T-helper 1 cell treated with Interleukin-12 subunit alpha and Interleukin-12 subunit beta and Interleukin-4 antibody, amounts not matched to agents 30 μg/mL and 1 μg/mL, for 36 hours (primary cell): ENCODE results near the gene LRRC56.

ENCODE experiments used
- H3K27ac Mint-ChIP-seq: one replicate; pipeline ENCODE4 v1.8.0; 2021; ENCODE audit warnings: mild to moderate bottlenecking, mixed read lengths
- H3K27me3 Mint-ChIP-seq: one replicate; pipeline ENCODE4 v1.8.0; 2021; ENCODE audit warnings: low read depth, mixed read lengths
- H3K36me3 Mint-ChIP-seq: one replicate; pipeline ENCODE4 v1.8.0; 2021; ENCODE audit warnings: low read depth, mixed read lengths
- H3K4me1 Mint-ChIP-seq: one replicate; pipeline ENCODE4 v1.8.0; 2021; ENCODE audit warnings: low read depth, mixed read lengths
- H3K4me3 Mint-ChIP-seq: one replicate; pipeline ENCODE4 v1.8.0; 2021; ENCODE audit warnings: mild to moderate bottlenecking, moderate library complexity, mixed read lengths
- H3K9me3 Mint-ChIP-seq: one replicate; pipeline ENCODE4 v1.8.0; 2021; ENCODE audit warnings: mixed read lengths

The LRRC56 gene

DNA sequence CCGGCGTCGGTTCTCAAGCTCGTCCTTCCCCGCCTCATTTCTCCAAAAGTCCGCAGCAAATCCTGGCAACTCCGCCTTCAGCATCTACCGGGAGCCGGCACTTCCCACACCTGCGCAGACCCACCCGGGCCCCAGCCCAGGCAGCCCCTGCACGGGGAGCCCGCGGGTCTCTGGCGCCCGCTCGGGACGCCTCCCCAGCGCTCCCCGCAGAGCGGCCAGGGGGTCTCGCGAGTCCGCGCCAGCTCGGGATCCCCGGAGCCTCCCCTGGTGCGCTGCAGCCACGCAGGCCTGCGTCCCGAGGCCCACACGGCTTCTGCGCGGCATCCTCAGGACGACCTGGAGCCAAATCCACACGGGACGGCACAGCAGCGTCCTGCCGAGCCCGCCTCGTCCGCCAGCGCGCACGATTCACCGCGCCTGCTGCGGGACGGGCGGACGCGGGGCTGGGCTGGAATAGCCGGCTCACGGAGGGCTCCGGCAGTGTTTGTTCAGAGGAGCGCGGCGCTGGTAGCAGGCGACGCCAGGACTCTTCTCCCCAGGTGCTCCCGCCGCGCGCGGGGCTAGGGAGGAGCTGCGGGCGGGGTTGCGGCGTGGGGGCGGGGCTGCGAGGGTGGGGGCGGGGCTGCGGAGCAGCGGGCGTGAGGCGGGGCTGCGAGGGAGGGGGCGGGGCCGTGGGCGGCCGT, 38.1 kb downstream of the LRRC56 start:
- H3K27ac Mint-ChIP-seq, result peak overlapping the region; percentile 49
- peak overlapping the region; percentile 84 for H3K4me3 Mint-ChIP-seq
- peaks cover 28% of the 10 kb centered on the region for H3K4me1 Mint-ChIP-seq
- peaks cover 12% of the 10 kb centered on the region for H3K27me3 Mint-ChIP-seq
- H3K36me3 Mint-ChIP-seq, result peaks cover 6% of the 10 kb centered on the region
- no peaks in the 10 kb centered on the region for H3K9me3 Mint-ChIP-seq

DNA sequence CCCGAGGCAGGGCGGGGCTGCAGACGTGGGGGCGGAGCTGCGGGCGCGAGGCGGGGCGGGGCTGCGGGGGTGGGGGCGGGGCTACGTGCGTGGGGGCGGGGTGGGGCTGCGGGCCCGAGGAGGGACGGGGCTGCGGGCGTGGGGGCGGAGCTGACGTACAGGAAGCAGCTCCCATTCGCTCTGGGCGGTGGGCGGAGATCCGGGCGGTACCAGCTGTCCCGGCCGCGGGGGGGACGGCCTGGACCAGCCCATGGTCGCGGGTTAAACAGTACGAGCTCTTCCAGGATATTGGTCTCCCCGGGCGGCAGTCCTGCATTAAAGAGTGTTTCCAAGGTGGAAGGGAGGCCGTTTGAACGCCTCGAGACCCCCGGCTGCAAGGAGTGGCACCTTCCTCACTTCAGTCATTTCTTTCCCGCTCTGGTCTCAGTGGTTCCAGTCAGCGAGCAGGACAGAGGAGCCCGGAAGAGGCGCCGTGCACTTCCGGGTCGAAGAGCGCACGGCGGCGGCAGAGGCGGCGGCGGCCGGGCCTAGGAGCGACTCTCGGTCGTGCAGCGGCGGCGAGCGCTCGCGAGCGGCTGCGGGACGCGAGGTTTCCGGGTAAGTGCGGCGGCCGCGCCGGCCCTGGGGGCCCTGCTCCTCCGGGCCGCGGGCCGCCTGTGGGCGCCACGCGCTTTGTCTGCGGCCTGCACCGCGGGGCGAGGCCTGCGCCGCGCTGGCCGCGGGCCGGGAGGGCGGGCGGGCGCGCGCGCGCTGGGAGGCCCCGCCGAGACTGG, 38.9 kb downstream of the LRRC56 start, which contains the start of gene PHRF1:
Gene PHRF1 (plus strand): TSS at position 475 of the 773 bp plus-strand sequence. CDS start 5,043 bp downstream, outside the sequence.
- Mint-ChIP-seq H3K4me1 (peaks cover 30% of the 10 kb centered on the region), H3K27ac (peak within 1 kb of the TSS; percentile 100), H3K27me3 (peaks cover 12% of the 10 kb centered on the region), H3K4me3 (peak within 1 kb of the TSS; percentile 91), H3K9me3 (no peaks in the 10 kb centered on the region), H3K36me3 (peaks cover 8% of the 10 kb centered on the region)

DNA sequence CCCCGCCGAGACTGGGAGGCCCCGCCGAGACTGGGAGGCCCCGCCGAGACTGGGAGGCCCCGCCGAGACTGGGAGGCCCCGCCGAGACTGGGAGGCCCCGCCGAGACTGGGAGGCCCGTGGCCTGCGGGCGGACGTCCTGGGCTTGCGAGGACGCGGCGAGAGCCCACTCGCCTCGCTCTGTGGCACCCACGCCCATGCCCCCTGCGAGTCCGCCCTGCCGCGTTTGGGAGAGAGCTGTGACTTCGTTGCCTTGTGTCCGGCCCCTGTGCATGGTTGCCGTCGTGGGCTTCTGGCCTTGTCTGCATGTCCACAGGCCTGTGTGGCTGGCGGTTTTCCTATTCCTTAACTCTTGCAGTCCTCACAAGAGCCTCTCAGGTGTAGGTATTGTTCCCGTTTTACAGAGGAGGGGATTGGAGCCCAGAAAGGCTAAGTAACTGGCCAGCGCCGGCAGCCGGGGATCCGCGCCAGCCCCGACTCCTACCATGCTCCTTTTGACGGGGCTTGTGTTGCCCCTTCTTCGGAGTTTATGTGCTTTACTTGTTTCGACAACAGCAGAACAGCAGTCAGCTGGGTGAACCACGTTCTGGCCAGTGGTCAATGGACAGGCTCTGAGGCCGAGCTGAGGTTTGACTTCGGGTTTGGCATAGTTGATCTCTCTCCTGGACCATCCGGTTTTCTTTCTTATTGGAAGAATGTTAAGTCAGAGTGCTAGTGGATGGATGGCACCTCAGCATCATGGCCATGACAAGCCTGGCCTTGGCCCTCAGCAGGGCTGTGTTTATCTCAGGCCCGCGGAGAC, 39.7 kb downstream of the LRRC56 start:
- Mint-ChIP-seq H3K9me3 (no peaks in the 10 kb centered on the region), H3K4me1 (peaks cover 33% of the 10 kb centered on the region), H3K4me3 (peak overlapping the region; percentile 91), H3K27me3 (peaks cover 12% of the 10 kb centered on the region), H3K36me3 (peaks cover 14% of the 10 kb centered on the region), H3K27ac (peak overlapping the region; percentile 80)

DNA sequence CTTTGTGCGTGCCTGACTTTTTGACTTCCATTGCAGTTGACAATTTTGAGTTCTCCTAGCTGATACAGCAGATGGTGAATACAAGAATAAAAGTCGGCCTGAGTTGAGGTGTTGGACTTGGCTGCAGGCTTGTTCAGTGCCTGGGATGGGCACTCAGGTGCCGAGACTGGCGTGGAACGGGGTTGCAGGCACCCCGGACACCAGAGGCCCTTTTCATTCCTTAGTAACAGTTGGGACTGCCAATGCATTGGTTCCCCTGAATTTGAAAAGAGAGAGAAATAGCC, 40.2 kb downstream of the LRRC56 start:
- Mint-ChIP-seq H3K27me3 (peaks cover 12% of the 10 kb centered on the region), H3K4me1 (peaks cover 33% of the 10 kb centered on the region), H3K4me3 (peak overlapping the region; percentile 91), H3K36me3 (peaks cover 14% of the 10 kb centered on the region), H3K9me3 (no peaks in the 10 kb centered on the region), H3K27ac (peak overlapping the region; percentile 80)

DNA sequence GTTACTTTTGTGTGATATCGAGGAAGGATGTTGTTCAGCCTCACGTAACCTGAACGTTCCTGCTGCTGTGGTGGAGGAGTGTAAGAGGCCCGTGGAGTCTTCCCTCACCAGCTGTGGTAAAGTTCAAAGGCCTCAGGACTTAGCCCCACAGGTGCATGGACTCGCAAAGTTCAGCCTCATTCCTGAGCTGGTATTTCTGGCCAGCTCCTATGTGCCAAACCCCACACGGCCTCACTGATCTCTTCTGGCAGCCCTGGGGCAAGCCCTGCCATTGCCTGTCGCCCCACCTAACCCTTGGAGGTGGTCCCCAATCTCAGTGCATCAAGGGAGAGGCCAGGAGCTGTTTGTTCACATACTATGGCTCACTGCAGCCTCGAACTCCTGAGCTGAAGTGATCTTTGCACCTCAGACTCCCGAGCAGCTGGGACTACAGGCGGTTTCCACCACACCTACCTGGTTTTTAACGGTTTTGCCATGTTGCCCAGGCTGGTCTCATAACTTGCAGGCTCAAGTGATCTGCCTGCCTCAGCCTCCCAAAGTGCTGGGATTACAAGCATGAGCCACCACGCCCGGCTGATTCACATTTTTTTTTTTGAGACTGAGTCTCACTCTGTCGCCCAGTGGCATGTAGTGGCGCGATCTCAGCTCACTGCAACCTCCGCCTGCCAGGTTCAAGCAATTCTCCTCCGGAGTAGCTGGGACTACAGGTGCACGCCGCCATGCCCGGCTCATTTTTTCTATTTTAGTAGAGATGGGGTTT, 41.1 kb downstream of the LRRC56 start:
- H3K36me3 Mint-ChIP-seq, result peaks cover 14% of the 10 kb centered on the region

DNA sequence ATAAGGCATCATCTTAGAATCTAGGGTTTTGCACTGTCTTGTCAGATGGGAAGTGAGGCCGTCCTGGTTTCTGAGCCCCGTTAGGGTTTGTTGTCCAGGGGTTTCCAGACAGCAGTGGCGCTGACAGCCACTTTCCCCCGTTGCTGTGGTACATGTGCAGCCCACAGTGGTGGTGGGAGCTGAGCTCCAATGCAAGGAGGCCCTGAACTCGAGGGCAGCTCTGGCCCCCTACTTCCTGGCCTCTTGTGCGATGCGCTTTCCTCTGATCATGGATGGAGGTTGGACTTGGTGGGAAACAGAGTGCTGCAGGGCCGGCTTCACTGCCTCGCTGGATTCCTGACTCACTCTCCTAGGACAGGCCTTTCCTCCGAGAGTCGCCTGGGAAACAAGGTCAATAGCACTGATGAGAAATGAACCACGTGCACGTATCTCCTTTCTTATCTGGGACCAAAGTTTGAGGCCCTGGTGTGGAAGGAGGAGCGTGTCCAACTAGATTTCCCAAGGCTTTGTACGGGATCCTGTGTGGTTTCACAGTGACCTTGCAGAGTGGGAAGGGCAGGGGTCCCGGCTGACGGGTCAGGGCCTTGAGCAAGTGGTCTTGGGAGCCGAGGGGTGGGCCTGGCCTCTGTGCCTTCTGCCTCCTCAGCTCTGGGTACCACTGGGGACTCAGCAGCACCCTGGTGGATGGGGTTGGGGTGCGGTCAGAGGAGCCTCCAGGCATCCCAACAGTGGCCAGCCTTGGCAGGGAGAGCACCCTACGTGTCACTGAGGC, 42.7 kb downstream of the LRRC56 start:
- H3K36me3 Mint-ChIP-seq, result peaks cover 18% of the 10 kb centered on the region
- H3K27ac Mint-ChIP-seq, result no peak overlapping the region
- peaks cover 22% of the 10 kb centered on the region for H3K4me1 Mint-ChIP-seq
- no peaks in the 10 kb centered on the region for H3K9me3 Mint-ChIP-seq
- H3K4me3 Mint-ChIP-seq, result no peak overlapping the region
- peaks cover 2% of the 10 kb centered on the region for H3K27me3 Mint-ChIP-seq

More for the DNA sequence above, 41.1 kb downstream of the LRRC56 start:
- H3K4me3 Mint-ChIP-seq, result peak overlapping the region; percentile 91
- H3K9me3 Mint-ChIP-seq, result no peaks in the 10 kb centered on the region
- no peak overlapping the region for H3K27ac Mint-ChIP-seq
- H3K4me1 Mint-ChIP-seq, result peaks cover 33% of the 10 kb centered on the region
- peaks cover 12% of the 10 kb centered on the region for H3K27me3 Mint-ChIP-seq

DNA sequence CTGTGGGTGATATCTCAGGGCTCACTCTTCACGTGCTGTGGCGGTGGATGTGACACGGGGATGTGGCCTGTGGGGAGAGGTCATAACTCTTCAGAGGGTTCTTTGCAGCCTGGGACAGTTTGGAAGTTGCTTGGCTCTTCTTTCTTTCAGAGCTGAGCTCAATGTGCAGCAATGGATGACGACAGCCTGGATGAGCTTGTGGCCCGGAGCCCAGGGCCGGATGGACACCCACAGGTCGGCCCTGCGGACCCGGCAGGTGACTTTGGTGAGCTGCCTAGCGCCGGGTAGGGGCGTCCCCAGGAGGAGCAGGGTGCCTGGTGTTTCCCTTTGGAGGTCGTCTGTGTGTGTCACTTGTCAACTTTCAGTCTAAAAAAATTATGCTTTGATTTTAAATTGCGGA, 44.0 kb downstream of the LRRC56 start:
- Mint-ChIP-seq H3K27ac (peak overlapping the region; percentile 41), H3K4me1 (peaks cover 24% of the 10 kb centered on the region), H3K9me3 (no peaks in the 10 kb centered on the region), H3K4me3 (no peak overlapping the region), H3K27me3 (no peaks in the 10 kb centered on the region), H3K36me3 (peaks cover 21% of the 10 kb centered on the region)

DNA sequence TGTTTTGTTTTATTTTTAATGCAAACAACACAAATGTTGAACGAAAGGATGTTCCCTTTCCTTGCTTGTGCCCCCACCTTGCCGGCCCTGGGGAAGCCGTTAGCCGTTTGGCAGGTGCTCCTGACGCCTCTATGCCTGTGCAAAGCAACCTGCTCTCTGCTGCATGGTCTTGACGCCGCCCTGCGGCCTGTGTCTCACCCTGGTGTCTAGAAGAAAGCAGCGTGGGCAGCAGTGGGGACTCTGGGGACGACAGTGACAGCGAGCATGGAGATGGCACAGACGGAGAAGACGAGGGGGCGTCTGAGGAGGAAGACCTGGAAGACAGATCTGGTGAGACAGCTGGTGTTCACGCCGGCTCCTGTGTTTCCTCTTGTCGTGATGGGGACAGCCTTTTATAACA, 44.4 kb downstream of the LRRC56 start:
- Mint-ChIP-seq H3K4me1 (peaks cover 26% of the 10 kb centered on the region), H3K9me3 (no peaks in the 10 kb centered on the region)

DNA sequence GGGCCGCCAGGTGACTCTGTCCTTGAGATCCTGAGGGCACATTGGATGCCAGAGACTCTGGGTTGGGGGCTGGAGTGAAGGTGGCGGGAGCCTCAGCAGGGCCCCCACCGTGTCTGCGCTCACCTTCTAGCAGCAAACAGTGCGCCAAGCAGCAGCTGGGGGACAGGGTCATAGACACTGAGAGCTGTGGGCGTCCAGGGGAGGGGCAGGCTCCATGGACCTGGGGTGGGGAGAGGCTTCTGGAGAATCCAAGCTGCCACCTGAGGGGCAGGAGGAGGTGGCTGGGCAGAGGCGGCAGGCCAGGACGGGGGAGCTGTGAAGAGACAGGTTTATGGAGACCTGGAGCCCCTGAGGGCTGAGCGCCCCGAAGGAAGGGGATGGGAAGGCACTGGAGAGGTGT, 47.0 kb downstream of the LRRC56 start:
- Mint-ChIP-seq H3K4me1 (peaks cover 22% of the 10 kb centered on the region), H3K36me3 (peaks cover 31% of the 10 kb centered on the region), H3K27ac (no peak overlapping the region), H3K9me3 (no peaks in the 10 kb centered on the region), H3K4me3 (no peak overlapping the region), H3K27me3 (no peaks in the 10 kb centered on the region)

More for the DNA sequence above, 44.4 kb downstream of the LRRC56 start:
- Mint-ChIP-seq H3K36me3 (peaks cover 23% of the 10 kb centered on the region), H3K4me3 (no peak overlapping the region), H3K27ac (no peak overlapping the region), H3K27me3 (no peaks in the 10 kb centered on the region)

DNA sequence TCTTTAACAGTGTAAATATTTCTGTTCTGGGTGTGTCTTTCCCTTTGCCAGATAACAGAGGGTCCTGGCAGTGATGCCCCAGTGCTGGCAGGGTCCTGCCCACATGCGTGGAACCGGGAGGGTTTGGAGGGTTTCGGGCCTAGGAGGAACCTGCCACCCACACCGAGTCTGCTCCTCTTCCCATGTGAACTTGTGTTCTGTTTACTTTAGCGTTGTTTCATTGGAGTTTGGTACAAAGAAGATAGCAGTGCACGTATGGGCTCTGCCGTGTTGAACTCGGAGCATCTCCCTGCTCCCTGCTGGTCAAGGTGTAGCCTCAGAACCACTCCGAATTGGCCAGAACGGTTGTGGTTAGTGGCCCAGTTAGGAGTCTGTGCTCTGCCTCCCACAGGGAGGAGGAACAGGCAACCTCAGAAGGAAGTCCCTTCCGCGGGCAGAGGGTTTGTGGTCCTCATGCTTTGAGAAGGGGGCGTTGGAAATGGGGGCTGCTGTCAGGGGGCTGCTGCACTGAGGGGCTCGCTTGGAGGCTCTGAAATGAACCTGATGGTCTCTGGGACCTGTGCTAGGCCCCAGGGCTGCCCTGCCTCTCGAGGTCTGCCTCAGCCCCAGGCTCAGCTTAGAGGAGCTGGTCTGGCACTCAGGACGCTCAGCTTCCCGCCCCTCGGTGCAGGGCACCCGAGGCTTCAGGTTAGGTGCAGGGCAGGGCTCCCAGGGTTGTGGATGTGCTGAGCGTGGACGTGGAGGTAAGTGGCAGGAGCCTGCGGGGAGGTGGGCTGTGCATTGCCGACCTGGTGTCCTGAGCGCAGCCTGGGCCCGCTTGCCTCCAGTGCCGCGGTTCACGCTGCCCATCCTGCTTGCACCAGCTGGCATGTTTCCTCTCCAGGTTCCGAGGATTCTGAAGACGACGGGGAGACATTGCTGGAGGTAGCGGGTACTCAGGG, 49.3 kb downstream of the LRRC56 start:
- peaks cover 40% of the 10 kb centered on the region for H3K36me3 Mint-ChIP-seq
- H3K9me3 Mint-ChIP-seq, result no peaks in the 10 kb centered on the region
- no peaks in the 10 kb centered on the region for H3K27me3 Mint-ChIP-seq
- H3K4me1 Mint-ChIP-seq, result peaks cover 19% of the 10 kb centered on the region
- H3K4me3 Mint-ChIP-seq, result no peak overlapping the region
- H3K27ac Mint-ChIP-seq, result peak overlapping the region; percentile 59

DNA sequence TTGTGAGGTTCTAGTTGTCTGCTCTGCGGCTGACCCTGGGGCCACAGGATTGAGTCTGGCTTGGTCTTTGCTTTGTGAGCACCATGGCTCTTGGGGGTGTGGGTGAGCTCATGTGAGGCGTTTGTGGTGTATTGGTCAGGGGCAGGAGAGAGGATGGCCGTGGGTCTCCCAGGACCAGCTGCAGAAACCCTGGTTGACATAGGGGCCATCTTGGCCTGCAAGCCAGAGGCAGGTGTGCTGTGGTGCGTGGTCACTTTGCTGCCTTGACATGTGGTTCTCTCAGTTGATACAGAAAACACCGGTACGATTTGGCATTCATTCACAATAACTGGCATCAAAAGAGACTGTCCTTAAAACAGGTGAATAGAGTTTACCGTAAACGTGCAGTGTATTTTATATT, 50.2 kb downstream of the LRRC56 start:
- Mint-ChIP-seq H3K4me1 (peaks cover 19% of the 10 kb centered on the region), H3K9me3 (no peaks in the 10 kb centered on the region), H3K27me3 (no peaks in the 10 kb centered on the region), H3K4me3 (peak overlapping the region; percentile 84), H3K27ac (peak overlapping the region; percentile 99), H3K36me3 (peaks cover 40% of the 10 kb centered on the region)

DNA sequence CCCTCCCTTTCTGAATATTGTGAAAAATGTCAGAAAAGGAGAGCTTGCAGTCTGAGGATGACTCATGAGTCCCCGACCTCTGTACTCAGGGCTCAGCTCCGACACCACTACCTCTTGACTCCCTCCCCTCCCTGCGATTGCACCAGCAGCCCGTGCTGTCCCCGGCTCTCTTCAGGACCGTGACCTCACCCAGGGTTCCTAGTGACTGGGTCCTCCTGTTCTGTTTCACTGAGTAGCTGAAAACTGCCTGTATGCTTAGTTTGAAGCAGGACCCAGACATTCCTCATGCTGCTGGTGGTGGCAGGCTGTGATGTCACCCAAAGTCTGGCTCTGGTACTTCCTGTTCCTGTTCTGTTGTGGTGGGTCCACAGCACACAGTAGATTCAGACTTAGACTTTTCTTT, 50.7 kb downstream of the LRRC56 start:
- Mint-ChIP-seq H3K9me3 (no peaks in the 10 kb centered on the region), H3K27me3 (no peaks in the 10 kb centered on the region), H3K36me3 (peaks cover 42% of the 10 kb centered on the region), H3K27ac (peak overlapping the region; percentile 99), H3K4me3 (peak overlapping the region; percentile 84), H3K4me1 (peaks cover 19% of the 10 kb centered on the region)

DNA sequence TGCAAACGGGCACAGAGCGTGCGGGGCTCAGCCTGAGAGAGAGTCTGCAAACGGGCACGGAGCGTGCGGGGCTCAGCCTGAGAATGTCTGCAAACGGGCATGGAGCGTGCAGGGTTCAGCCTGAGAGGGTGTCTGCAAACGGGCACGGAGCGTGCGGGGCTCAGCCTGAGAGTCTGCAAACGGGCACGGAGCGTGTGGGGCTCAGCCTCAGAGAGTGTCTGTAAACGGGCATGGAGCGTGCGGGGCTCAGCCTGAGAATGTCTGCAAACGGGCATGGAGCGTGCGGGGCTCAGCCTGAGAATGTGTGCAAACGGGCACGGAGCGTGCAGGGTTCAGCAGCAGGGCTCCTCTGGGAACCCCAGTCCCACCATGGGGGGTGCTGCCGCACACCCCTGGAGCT, 52.5 kb downstream of the LRRC56 start:
- Mint-ChIP-seq H3K27ac (no peak overlapping the region), H3K27me3 (no peaks in the 10 kb centered on the region), H3K36me3 (peaks cover 42% of the 10 kb centered on the region), H3K9me3 (no peaks in the 10 kb centered on the region), H3K4me1 (peaks cover 19% of the 10 kb centered on the region), H3K4me3 (no peak overlapping the region)
